Glutamatergic neuron (in vitro differentiated cells): ENCODE results near the gene MGAT4B. TPM values are rescaled to one million over a fixed set of nuclear protein-coding genes. Genes with fewer than 3 reads are reported as not detected.

ENCODE experiments used
- DNase-seq: peaks from one replicate; pipeline ENCODE4 v3.0.0; 2022
- H3K27ac Mint-ChIP-seq: one replicate; pipeline ENCODE4 v1.8.0; 2020; ENCODE audit warnings: mild to moderate bottlenecking, mixed read lengths, inconsistent platforms; ENCODE audit not compliant: unreplicated experiment
- H3K27me3 Mint-ChIP-seq: one replicate; pipeline ENCODE4 v1.8.0; 2020; ENCODE audit warnings: mild to moderate bottlenecking, moderate library complexity, mixed read lengths, inconsistent platforms; ENCODE audit not compliant: unreplicated experiment
- H3K36me3 Mint-ChIP-seq: one replicate; pipeline ENCODE4 v1.8.0; 2020; ENCODE audit warnings: mild to moderate bottlenecking, mixed read lengths, inconsistent platforms; ENCODE audit not compliant: unreplicated experiment
- H3K4me1 Mint-ChIP-seq: one replicate; pipeline ENCODE4 v1.8.0; 2020; ENCODE audit warnings: mild to moderate bottlenecking, low read depth, mixed read lengths, inconsistent platforms; ENCODE audit not compliant: unreplicated experiment
- H3K4me3 Mint-ChIP-seq: one replicate; pipeline ENCODE4 v1.8.0; 2020; ENCODE audit warnings: mild to moderate bottlenecking, mixed read lengths, inconsistent platforms; ENCODE audit not compliant: unreplicated experiment
- H3K9me3 Mint-ChIP-seq: one replicate; pipeline ENCODE4 v1.8.0; 2020; ENCODE audit warnings: mild to moderate bottlenecking, moderate library complexity, mixed read lengths, inconsistent platforms; ENCODE audit not compliant: unreplicated experiment
- CTCF ChIP-seq: fragments of 200-600 bp; sonication (generic); IDR thresholded peaks from one replicate; pipeline ENCODE4 v1.5.0; 2021; ENCODE audit not compliant: partially characterized antibody, unreplicated experiment
- total RNA-seq: library from RNA; stranded (reverse); fragmentation: NEBNext Ultra II Directional; extraction: Animal tissue kit (Norgen Biotek cat#: 25700); gene quantifications from one replicate; pipeline ENCODE4 v1.2.1, GENCODE V29; 2021; ENCODE audit not compliant: unreplicated experiment

Gene MGAT4B
- total RNA-seq, 1 donor from 2014 or later = 140 TPM

GRCh38 chr5:179812135-179812825 lies 5.6 kb upstream of the MGAT4B start:
- no peak overlapping the region for H3K4me3 Mint-ChIP-seq
- TF ChIP-seq CTCF = no peak

GRCh38 chr5:179805529-179806249 lies 977 bp downstream of the MGAT4B start:
- no peaks in the 10 kb centered on the region for H3K36me3 Mint-ChIP-seq
- TF ChIP-seq CTCF = no peak
- peaks cover 4% of the 10 kb centered on the region for H3K4me1 Mint-ChIP-seq
- H3K27ac Mint-ChIP-seq = peak overlapping the region; percentile 59
- H3K4me3 Mint-ChIP-seq = peak overlapping the region; percentile 84
- H3K9me3 Mint-ChIP-seq = peaks cover 7% of the 10 kb centered on the region
- peak; percentile 66 for DNase-seq
- peaks cover 2% of the 10 kb centered on the region for H3K27me3 Mint-ChIP-seq

More at GRCh38 chr5:179812135-179812825, 5.6 kb upstream of the MGAT4B start:
- Mint-ChIP-seq H3K9me3 (peaks cover 1% of the 10 kb centered on the region), H3K4me1 (no peaks in the 10 kb centered on the region), H3K36me3 (peaks cover 4% of the 10 kb centered on the region), H3K27ac (no peak overlapping the region), H3K27me3 (peaks cover 4% of the 10 kb centered on the region)
- DNase-seq = no peak

- peak overlapping the region; percentile 59 for H3K27ac Mint-ChIP-seq
- peaks cover 2% of the 10 kb centered on the region for H3K27me3 Mint-ChIP-seq
- TF ChIP-seq CTCF = no peak
- no peak for DNase-seq
- H3K4me1 Mint-ChIP-seq = peaks cover 4% of the 10 kb centered on the region
- peak overlapping the region; percentile 84 for H3K4me3 Mint-ChIP-seq
- no peaks in the 10 kb centered on the region for H3K36me3 Mint-ChIP-seq
- H3K9me3 Mint-ChIP-seq = peaks cover 7% of the 10 kb centered on the region
Observed at GRCh38 chr5:179805070-179805528, 1.6 kb downstream of the MGAT4B start.

GRCh38 chr5:179804555-179804947 lies 2.1 kb downstream of the MGAT4B start:
- peaks cover 4% of the 10 kb centered on the region for H3K4me1 Mint-ChIP-seq
- no peak overlapping the region for H3K27ac Mint-ChIP-seq
- H3K36me3 Mint-ChIP-seq = peaks cover 1% of the 10 kb centered on the region
- peak overlapping the region; percentile 84 for H3K4me3 Mint-ChIP-seq
- peaks cover 2% of the 10 kb centered on the region for H3K27me3 Mint-ChIP-seq
- peaks cover 7% of the 10 kb centered on the region for H3K9me3 Mint-ChIP-seq
- no peak for TF ChIP-seq CTCF
- no peak for DNase-seq
